Keratinocyte (primary cell): ENCODE data around the gene ERC1. TPM values are rescaled to one million over a fixed set of nuclear protein-coding genes. Genes with fewer than 3 reads are reported as not detected.

Experiments used
- DNase-seq: peaks from one replicate; pipeline ENCODE4 v3.0.0-alpha.2; 2011; ENCODE audit warnings: low read depth, missing footprints, low spot score
- FAIRE-seq: peaks from 2 replicates; lab custom pipeline; 2011; peaks lifted over from hg19 to GRCh38; lab: Jason Lieb, UNC
- H2AFZ ChIP-seq: 2 replicates; pipeline ENCODE4 v1.6.0; 2012; ENCODE audit warnings: low read length, control low read depth, inconsistent platforms; ENCODE audit not compliant: control insufficient read depth
- H3K27ac ChIP-seq: 2 replicates; pipeline ENCODE4 v1.5.1; 2011; ENCODE audit warnings: low read length; ENCODE audit not compliant: control insufficient read depth, insufficient read depth
- H3K27me3 ChIP-seq: 3 replicates; pipeline ENCODE4 v1.6.0; 2011; ENCODE audit warnings: low read length; ENCODE audit not compliant: control insufficient read depth, insufficient read depth; ENCODE audit errors: extremely low read depth
- H3K36me3 ChIP-seq, 2 experiments: 2 replicates in 1 of 2; 3 replicates in 1 of 2; pipeline ENCODE4 v1.5.1; 2011; ENCODE audit warnings: low read length in 2 of 2, mild to moderate bottlenecking in 1 of 2; ENCODE audit not compliant: control insufficient read depth in 2 of 2, insufficient read depth in 2 of 2; ENCODE audit errors: extremely low read depth in 1 of 2
- H3K4me1 ChIP-seq: 3 replicates; pipeline ENCODE4 v1.5.1; 2011; ENCODE audit warnings: low read length; ENCODE audit not compliant: control insufficient read depth, insufficient read depth; ENCODE audit errors: extremely low read depth
- H3K4me2 ChIP-seq: 3 replicates; pipeline ENCODE4 v1.6.0; 2011; ENCODE audit warnings: low read depth, low read length; ENCODE audit not compliant: control insufficient read depth, insufficient read depth; ENCODE audit errors: extremely low read depth
- H3K4me3 ChIP-seq, 3 experiments: fragments of 200-600 bp in 1 of 3; sonication (generic) in 1 of 3; 2 replicates in 2 of 3; 3 replicates in 1 of 3; pipeline ENCODE4 v1.5.1; 2011 to 2016; ENCODE audit warnings: low read length in 3 of 3, mild to moderate bottlenecking in 3 of 3, control low read depth in 2 of 3, inconsistent platforms in 1 of 3, low read depth in 1 of 3, mixed read lengths in 1 of 3, mixed run types in 1 of 3, moderate library complexity in 1 of 3; ENCODE audit not compliant: control insufficient read depth in 2 of 3, insufficient read depth in 2 of 3; ENCODE audit errors: extremely low read depth in 1 of 3
- H3K79me2 ChIP-seq: 2 replicates; pipeline ENCODE4 v1.6.0; 2012; ENCODE audit warnings: low read length; ENCODE audit not compliant: control insufficient read depth, insufficient read depth
- H3K9ac ChIP-seq: 3 replicates; pipeline ENCODE4 v1.6.0; 2011; ENCODE audit warnings: low read length; ENCODE audit not compliant: control insufficient read depth, insufficient read depth; ENCODE audit errors: extremely low read depth
- H3K9me1 ChIP-seq: 3 replicates; pipeline ENCODE4 v1.6.0; 2011; ENCODE audit warnings: low read length; ENCODE audit not compliant: control insufficient read depth, insufficient read depth; ENCODE audit errors: extremely low read depth
- H3K9me3 ChIP-seq: 2 replicates; pipeline ENCODE4 v1.5.1; 2012; ENCODE audit warnings: low read depth, low read length; ENCODE audit not compliant: control insufficient read depth
- H4K20me1 ChIP-seq: 3 replicates; pipeline ENCODE4 v1.6.0; 2011; ENCODE audit warnings: low read length; ENCODE audit not compliant: control insufficient read depth, insufficient read depth; ENCODE audit errors: extremely low read depth
- CTCF ChIP-seq, 3 experiments: IDR thresholded peaks in 1 of 3; conservative IDR thresholded peaks in 1 of 3; optimal IDR thresholded peaks in 1 of 3; 2 replicates in 2 of 3; 3 replicates in 1 of 3; pipeline versions ENCODE3 to v1.5.1; 2011; ENCODE audit warnings: low read length in 3 of 3, mild to moderate bottlenecking in 3 of 3, moderate library complexity in 2 of 3, control low read depth in 1 of 3, inconsistent platforms in 1 of 3; ENCODE audit not compliant: insufficient read depth in 2 of 3; ENCODE audit errors: extremely low read depth in 1 of 3
- EZH2 ChIP-seq: IDR thresholded peaks from one replicate; pipeline ENCODE4 v1.6.1; 2012; ENCODE audit warnings: inconsistent platforms, mild to moderate bottlenecking, low read length, moderate library complexity
- dilution Hi-C: fragments of 300-500 bp; cut with MboI; formaldehyde crosslinking; loops from one replicate; pipeline ENCODE4 v1.7.0; 2020; ENCODE audit warnings: low sequenced_read_pairs; ENCODE audit not compliant: extremely low pct_ligation_motif_present
- polyA plus RNA-seq, 5 experiments: library from polyadenylated mRNA; depleted of rRNA in 3 of 5; stranded (reverse) in 3 of 5; stranded (forward) in 1 of 5; unstranded in 1 of 5; fragments of >200 nt; gene quantifications; 1 replicate in 1 of 5; 2 replicates in 3 of 5; 3 replicates in 1 of 5; pipeline versions ENCODE4 v1.2.1 to v1.2.3, GENCODE V29; 2011 to 2012; ENCODE audit warnings: missing spikeins in 2 of 5, low read depth in 1 of 5, low replicate concordance in 1 of 5

The ERC1 gene
- polyA plus RNA-seq, 1 donor (not counting 4 experiments of a cell fraction or from before 2014, with no cell fraction given) = 16.1 TPM

- no peak for FAIRE-seq
- dilution Hi-C loops = no loop called here
- H2AFZ ChIP-seq = no peak overlapping the region
These were observed 170.2 kb downstream of the ERC1 start for GRCh38 chr12:1161197-1161596.

GRCh38 chr12:1162081-1162760, 171.2 kb downstream of the ERC1 start:
- Histone ChIP-seq H3K36me3 (peaks cover 2 to 6% of the 10 kb centered on the region in 2 experiments), H3K27ac (no peak overlapping the region), H3K79me2 (peaks cover 6% of the 10 kb centered on the region), H3K9ac (no peak overlapping the region), H4K20me1 (no peaks in the 10 kb centered on the region), H3K4me1 (no peaks in the 10 kb centered on the region), H3K9me3 (no peaks in the 10 kb centered on the region), H2AFZ (no peak overlapping the region), H3K9me1 (no peaks in the 10 kb centered on the region), H3K4me2 (no peak overlapping the region), H3K4me3 (no peak overlapping the region), H3K27me3 (no peaks in the 10 kb centered on the region)
- no peak for TF ChIP-seq CTCF (optimal IDR thresholded peaks at IDR 0.05 in 1 of 3, IDR thresholded peaks at IDR 0.05 in 1 of 3, conservative IDR thresholded peaks at IDR 0.05 in 1 of 3; ENCODE audit: extremely low read depth in 1 of 3, insufficient read depth in 2 of 3, low read length in 3 of 3)
- dilution Hi-C loops = no loop called here
- FAIRE-seq = no peak
- no peak for DNase-seq

More at GRCh38 chr12:1161197-1161596, 170.2 kb downstream of the ERC1 start:
- Histone ChIP-seq H3K27ac (no peak overlapping the region), H3K36me3 (peaks cover 2 to 6% of the 10 kb centered on the region in 2 experiments), H3K4me3 (no peak overlapping the region), H3K9me1 (no peaks in the 10 kb centered on the region), H4K20me1 (no peaks in the 10 kb centered on the region), H3K9me3 (no peaks in the 10 kb centered on the region), H3K4me2 (no peak overlapping the region), H3K27me3 (no peaks in the 10 kb centered on the region), H3K9ac (no peak overlapping the region), H3K4me1 (no peaks in the 10 kb centered on the region), H3K79me2 (peaks cover 6% of the 10 kb centered on the region)
- DNase-seq = no peak
- TF ChIP-seq EZH2 (no peak), CTCF (optimal IDR thresholded peaks at IDR 0.05 in 1 of 3, IDR thresholded peaks at IDR 0.05 in 1 of 3, conservative IDR thresholded peaks at IDR 0.05 in 1 of 3; ENCODE audit: extremely low read depth in 1 of 3, insufficient read depth in 2 of 3, low read length in 3 of 3) (no peak)
